Measurements from ENCODE around the gene TGIF1.

- TF ChIP-seq CTCF (IDR thresholded peaks at IDR 0.05) (no peak), EZH2phosphoT487 (IDR thresholded peaks at IDR 0.05) (no peak)
Observed at GRCh38 chr18:3411327-3411726, 38.6 kb upstream of the TGIF1 start.
